ENCODE measurements around the gene SERTAD4. TPM values are rescaled to one million over a fixed set of nuclear protein-coding genes. Genes with fewer than 3 reads are reported as not detected.

SERTAD4 gene
- total and polyA plus RNA-seq, 2 donors, result 1.4 to 6.9 TPM

DNA sequence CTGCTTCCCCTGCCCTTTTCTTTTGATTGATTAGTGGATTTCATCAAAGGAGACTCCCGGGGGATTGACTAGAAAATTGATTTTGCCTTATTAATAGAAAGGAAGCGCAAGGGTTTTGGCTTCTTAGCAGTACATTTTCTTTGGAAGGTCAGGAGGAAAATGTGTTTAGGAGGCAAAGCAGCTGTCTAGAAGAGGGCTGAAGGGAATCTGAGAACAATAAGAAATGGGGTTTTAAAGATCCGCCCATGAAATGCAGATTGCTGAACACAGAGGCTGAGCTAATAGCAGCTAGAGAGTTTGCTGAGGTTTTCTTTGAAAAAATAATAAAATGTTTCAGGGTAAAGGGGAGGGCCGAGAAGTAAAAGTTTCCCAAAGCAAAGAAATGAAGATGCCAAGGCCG, 4.9 kb downstream of the SERTAD4 start:
- Histone ChIP-seq H3K4me3 (ENCODE audit: low read depth, low read length) (no peak overlapping the region), H3K4me1 (ENCODE audit: insufficient read depth) (no peaks in the 10 kb centered on the region), H3K36me3 (ENCODE audit: insufficient read depth) (no peaks in the 10 kb centered on the region), H3K27ac (ENCODE audit: low read depth) (no peak overlapping the region)
- no peak for DNase-seq (ENCODE audit: extremely low spot score)
- 46% methylated on average over 5 of the region's 5 CpGs for WGBS

DNA sequence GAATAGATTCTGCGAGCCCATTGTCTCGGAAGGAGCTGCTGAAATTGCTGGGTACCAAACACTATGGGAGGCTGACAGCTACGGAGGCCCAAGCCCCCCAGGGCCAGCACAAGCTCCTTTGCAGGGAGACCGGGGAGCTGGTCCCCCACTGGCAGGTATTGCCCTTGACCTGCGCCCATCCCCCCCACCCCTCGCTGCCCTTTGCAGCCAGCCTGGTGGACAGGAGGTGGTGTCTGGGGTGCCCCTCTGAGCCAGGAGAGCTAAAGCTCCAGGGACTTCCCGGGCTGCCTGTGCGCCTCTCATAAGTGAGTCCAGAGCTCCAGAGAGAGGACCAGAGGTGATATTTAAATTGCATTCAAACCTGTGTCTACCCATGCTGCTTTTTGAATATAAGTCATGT, 5.4 kb downstream of the SERTAD4 start:
- 80% methylated on average over 8 of the region's 8 CpGs for WGBS
- Histone ChIP-seq H3K4me3 (ENCODE audit: low read depth, low read length) (no peak overlapping the region), H3K4me1 (ENCODE audit: insufficient read depth) (no peaks in the 10 kb centered on the region), H3K36me3 (ENCODE audit: insufficient read depth) (no peaks in the 10 kb centered on the region), H3K27ac (ENCODE audit: low read depth) (no peak overlapping the region)
- DNase-seq (ENCODE audit: extremely low spot score), result no peak

DNA sequence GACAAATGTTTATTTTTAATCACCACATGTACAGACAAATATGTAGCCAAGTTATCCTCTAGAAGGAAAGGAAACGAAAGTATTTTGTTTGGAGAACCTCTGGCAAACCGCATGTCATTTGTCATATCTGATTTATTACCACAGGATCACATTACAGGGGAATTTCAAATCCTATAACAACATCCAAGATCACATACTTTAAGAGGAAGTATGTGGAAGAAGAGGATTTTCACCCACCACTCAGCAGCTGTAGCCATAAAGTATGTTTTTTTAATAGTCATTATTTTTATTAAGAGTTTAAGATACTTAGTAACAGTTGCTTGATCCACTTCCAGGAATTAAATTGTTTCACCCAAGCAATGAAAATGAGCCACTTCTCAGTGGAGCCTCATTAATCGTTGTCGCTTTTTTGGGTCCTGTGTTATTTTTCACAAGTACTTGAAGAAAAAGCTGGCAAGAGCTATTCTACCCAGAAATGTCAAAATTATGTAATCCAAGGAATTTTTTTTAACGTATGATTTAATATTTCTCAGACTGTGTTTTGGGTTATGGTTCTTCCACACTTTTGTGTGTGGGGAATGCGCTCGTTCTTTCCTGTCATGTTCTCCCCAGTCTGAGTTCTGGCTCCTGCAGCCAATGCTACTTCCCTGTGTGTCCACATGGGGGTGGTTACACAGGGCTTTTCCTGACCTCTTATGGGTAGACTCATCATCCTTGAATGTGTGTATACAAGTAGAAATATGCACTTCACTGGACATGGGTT, 6.9 kb downstream of the SERTAD4 start:
- Histone ChIP-seq H3K4me3 (ENCODE audit: low read depth, low read length) (no peak overlapping the region), H3K27ac (ENCODE audit: low read depth) (no peak overlapping the region), H3K36me3 (ENCODE audit: insufficient read depth) (no peaks in the 10 kb centered on the region), H3K4me1 (ENCODE audit: insufficient read depth) (no peaks in the 10 kb centered on the region)
- DNase-seq (ENCODE audit: extremely low spot score), result no peak
- 46% methylated on average over 7 of the region's 7 CpGs for WGBS

DNA sequence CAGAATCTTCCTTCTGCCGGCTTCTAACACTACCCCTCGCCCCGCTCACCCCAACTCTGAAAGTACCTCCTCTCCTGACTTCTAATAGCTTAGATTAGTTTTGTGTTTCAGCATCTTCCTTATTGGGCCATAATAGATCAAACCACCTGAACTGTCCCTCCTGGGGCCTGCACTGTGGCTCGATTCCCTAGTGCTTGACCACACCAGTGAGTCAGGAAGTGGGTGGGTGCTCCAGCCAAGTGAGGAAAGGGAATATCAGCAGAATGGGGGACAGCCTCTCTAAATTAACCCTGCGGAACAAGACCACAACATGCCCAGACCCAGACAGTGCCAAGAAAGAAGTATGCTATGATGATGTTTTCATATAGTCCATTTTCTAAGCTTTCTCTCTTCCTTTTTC, 8.5 kb downstream of the SERTAD4 start:
- no peak overlapping the region for H3K27ac ChIP-seq (ENCODE audit: low read depth)
- 92% methylated on average over 5 of the region's 5 CpGs for WGBS
- no peaks in the 10 kb centered on the region for H3K36me3 ChIP-seq (ENCODE audit: insufficient read depth)
- H3K4me1 ChIP-seq (ENCODE audit: insufficient read depth), result no peaks in the 10 kb centered on the region
- no peak overlapping the region for H3K4me3 ChIP-seq (ENCODE audit: low read depth, low read length)
- DNase-seq (ENCODE audit: extremely low spot score), result no peak

DNA sequence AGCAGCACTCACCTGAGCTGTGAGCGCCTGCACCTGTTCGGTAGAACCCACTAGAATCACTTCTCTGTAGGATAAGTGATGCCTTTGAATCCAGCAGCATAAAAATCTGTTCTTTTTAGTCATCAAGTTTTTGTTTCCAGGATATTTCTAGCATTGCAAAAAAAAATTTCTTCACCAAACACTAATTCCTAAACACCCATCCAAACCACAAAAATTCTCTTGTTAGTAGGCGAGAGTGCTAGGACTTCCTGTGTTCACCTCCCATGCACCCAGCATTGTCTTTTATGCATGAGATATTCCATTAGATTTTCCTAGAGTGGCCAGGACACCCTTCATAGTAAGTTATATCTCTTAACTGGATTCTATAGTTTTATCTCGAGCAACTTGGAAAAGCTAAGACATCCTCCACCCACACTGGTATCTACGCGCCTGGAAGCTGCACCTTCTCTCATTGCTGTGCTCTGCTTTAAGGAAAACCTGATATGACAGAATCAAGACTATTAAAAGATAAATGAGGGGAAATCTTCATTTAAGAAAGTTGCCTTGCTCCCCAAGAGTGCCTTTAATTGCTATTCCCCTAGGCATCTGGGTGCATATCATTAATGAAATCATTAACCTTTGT, 12.3 kb downstream of the SERTAD4 start:
- Histone ChIP-seq H3K4me3 (ENCODE audit: low read depth, low read length) (no peak overlapping the region), H3K4me1 (ENCODE audit: insufficient read depth) (no peaks in the 10 kb centered on the region), H3K27ac (ENCODE audit: low read depth) (no peak overlapping the region), H3K36me3 (ENCODE audit: insufficient read depth) (no peaks in the 10 kb centered on the region)
- 90% methylated on average over 6 of the region's 6 CpGs for WGBS
- DNase-seq (ENCODE audit: extremely low spot score), result no peak

DNA sequence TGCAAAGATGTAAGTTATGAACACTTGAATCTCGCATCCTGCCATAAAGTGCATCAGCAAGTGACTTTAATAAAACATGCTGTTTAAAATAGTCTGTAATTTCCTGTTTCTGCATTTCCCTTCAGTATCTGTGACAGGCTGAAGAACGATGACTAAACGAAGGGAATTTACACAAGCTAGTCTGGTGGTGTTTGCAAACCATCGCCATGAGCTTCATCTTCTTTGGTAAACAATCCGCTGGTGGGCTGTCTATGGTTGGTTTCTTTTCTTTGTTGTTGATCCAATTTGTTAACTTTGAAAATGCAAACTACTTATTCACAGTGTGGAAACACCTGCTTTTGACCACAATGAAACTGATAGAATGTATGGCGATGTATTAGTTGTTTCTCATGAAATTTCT, 13.9 kb downstream of the SERTAD4 start:
- DNase-seq (ENCODE audit: extremely low spot score), result no peak
- Histone ChIP-seq H3K27ac (ENCODE audit: low read depth) (no peak overlapping the region), H3K4me1 (ENCODE audit: insufficient read depth) (no peaks in the 10 kb centered on the region), H3K36me3 (ENCODE audit: insufficient read depth) (no peaks in the 10 kb centered on the region), H3K4me3 (ENCODE audit: low read depth, low read length) (no peak overlapping the region)
- WGBS, result 48% methylated on average over 6 of the region's 6 CpGs

DNA sequence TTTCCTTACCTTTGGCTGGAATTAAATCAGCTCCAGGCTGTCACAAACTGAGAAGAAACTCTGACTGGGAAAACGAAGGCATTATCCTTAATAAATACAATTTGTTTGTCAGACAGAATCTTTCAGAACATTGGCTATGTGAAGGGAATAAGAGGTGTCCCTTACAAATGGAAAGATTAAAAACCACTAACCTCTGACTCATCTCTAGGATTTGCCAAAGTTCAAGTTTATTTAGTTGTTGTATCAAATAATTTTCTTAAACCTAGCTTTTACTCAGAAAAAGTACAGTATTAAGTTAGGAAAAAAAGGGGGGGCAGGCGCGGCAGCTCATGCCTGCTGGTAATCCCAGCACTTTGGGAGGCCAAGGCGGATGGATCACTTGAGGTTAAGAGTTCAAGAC, 15.7 kb downstream of the SERTAD4 start:
- H3K27ac ChIP-seq (ENCODE audit: low read depth), result no peak overlapping the region
- 81% methylated on average over 4 of the region's 4 CpGs for WGBS
- H3K4me3 ChIP-seq (ENCODE audit: low read depth, low read length), result no peak overlapping the region
- DNase-seq (ENCODE audit: extremely low spot score), result no peak
- no peaks in the 10 kb centered on the region for H3K4me1 ChIP-seq (ENCODE audit: insufficient read depth)
- no peaks in the 10 kb centered on the region for H3K36me3 ChIP-seq (ENCODE audit: insufficient read depth)

DNA sequence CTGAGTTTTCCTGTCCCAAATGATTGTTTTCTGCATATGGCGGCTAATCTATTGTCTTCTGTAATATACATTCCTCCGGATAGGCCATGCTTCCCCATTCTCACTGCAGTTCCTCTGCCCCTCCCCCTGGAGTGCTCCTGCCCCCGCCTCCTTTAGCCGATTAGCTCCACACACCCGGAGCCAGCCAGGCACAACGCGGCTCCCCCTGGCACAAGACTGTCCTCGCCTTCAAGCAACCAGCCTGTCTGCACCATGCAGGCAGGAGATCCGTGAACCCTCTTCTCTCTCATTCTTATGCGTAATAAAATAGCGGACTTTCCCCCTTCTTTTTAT, 18.0 kb downstream of the SERTAD4 start:
- H3K36me3 ChIP-seq (ENCODE audit: insufficient read depth), result no peaks in the 10 kb centered on the region
- no peak overlapping the region for H3K27ac ChIP-seq (ENCODE audit: low read depth)
- DNase-seq (ENCODE audit: extremely low spot score), result no peak
- H3K4me1 ChIP-seq (ENCODE audit: insufficient read depth), result no peaks in the 10 kb centered on the region
- H3K4me3 ChIP-seq (ENCODE audit: low read depth, low read length), result no peak overlapping the region
- 30% methylated on average over 11 of the region's 11 CpGs for WGBS

DNA sequence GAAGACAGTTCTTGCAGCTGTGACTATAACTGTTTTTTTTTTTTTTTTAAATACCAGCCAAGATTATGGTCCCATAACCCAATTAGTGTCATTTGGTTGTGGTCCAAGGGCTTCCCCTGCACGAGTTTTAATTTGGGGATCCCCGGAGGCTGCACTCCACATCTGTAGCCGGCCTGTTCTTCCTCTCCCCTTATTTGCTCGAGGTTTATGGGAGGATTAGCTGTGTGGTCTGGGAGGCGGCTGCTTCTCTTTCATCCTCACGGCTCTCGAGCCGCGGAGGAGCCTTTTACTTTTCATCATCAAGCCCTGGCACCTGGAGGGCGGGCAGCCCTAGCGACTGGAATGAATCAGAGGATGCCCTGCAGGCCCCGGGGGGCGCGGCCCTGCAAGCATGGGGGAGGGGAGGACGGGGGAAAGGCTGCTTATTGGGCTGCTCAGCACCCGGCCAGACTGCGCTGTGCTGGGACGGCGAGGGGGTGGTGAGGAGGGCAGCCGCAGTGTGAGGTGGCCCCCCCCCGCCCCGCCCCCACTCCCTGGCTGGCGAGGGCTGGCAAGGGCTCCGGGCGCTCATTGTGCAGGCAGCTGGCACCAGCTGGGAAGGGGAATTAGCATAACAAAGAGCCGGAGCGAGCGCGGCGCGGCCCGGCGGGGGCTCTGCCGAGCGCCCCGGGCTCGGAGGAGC, 18.5 kb downstream of the SERTAD4 start:
- WGBS, result 1% methylated on average over 37 of the region's 37 CpGs
- H3K4me3 ChIP-seq (ENCODE audit: low read depth, low read length), result peak overlapping the region; percentile 40
- H3K36me3 ChIP-seq (ENCODE audit: insufficient read depth), result no peaks in the 10 kb centered on the region
- H3K4me1 ChIP-seq (ENCODE audit: insufficient read depth), result no peaks in the 10 kb centered on the region
- H3K27ac ChIP-seq (ENCODE audit: low read depth), result no peak overlapping the region
- DNase-seq (ENCODE audit: extremely low spot score), result no peak

DNA sequence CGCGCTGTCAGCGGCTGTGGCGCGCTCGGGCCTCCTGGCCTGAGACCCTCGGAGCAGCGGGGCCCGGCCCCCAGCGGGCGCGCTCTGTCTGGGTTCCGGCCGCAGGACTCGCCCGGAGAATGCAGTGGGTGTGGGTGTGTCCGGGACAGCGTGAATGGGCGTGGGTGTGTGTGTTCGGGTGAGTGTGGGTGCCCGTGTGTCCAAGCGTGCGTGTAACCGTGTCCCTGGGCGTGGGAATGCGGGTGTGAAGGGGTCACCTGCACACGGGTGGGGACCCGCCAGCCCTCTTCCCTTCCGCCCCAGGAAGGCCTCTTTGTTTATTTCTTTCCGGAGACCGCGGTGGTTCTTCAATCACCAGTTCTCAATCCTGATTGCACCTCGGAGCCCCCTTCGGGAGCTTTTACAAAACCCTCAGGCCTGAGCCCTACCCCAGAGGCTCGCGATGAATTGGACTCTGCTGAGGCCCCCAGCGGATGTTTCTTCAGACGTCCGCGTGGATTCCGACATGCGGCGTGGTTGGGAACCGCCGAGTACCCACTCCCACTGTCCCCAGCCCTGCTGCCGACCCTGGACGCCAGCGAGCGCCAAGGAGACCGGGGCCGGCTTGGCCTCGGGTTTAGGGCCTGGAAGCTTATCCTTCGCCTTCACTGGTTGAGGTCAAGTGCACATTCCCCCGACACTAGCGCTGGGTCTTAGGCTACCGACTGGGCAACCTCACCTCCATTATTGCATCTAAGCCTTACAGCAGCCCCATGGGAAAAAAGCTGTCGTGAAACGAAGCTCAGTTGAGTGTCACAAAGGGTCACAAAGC, 19.3 kb downstream of the SERTAD4 start:
- Histone ChIP-seq H3K27ac (ENCODE audit: low read depth) (no peak overlapping the region), H3K4me1 (ENCODE audit: insufficient read depth) (no peaks in the 10 kb centered on the region), H3K4me3 (ENCODE audit: low read depth, low read length) (peak overlapping the region; percentile 40), H3K36me3 (ENCODE audit: insufficient read depth) (no peaks in the 10 kb centered on the region)
- DNase-seq (ENCODE audit: extremely low spot score), result no peak
- WGBS, result 29% methylated on average over 58 of the region's 58 CpGs

DNA sequence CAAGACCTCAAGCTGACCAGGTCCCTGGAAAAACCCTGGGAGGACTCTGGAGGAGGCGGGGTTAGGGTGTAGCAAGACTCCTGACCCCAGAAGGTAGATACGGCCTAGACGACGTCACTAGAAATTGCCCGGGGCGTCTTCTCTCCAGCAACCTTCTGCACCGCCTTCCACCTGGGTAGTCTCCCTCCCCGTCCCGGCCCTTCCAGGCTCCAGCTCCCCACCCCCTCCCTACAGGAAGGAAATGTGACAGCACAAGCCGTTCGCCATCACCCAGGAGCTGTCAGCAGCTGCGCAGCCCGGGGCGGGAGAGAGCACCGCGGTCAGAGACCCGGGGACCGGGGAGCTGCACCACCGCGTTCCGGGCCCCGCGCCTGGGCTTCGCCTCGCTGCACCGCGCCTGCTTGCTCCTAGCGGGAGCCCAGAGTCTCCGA, 20.0 kb downstream of the SERTAD4 start:
- WGBS, result 48% methylated on average over 29 of the region's 29 CpGs
- DNase-seq (ENCODE audit: extremely low spot score), result no peak
- Histone ChIP-seq H3K4me3 (ENCODE audit: low read depth, low read length) (no peak overlapping the region), H3K36me3 (ENCODE audit: insufficient read depth) (no peaks in the 10 kb centered on the region), H3K4me1 (ENCODE audit: insufficient read depth) (no peaks in the 10 kb centered on the region), H3K27ac (ENCODE audit: low read depth) (no peak overlapping the region)

DNA sequence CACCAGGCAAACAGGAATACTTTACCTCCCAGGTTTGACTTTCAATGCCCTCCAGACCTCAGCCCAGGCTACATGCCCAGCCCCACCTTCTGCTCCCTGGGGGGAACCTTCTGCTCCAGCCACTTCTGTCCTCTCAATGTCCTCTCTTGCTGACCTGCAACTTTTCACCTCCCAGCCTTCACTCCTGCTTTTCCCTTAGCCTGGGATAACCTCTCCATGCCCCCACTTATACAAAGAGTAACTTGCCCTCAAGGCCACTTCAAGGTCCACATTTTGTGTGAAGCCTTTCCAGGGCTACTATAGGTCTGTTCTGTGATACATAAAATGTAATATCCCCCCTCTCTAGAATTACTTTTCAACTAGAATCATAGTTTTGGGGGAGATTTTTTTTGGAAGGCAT, 21.7 kb downstream of the SERTAD4 start:
- Histone ChIP-seq H3K4me3 (ENCODE audit: low read depth, low read length) (no peak overlapping the region), H3K4me1 (ENCODE audit: insufficient read depth) (no peaks in the 10 kb centered on the region), H3K27ac (ENCODE audit: low read depth) (no peak overlapping the region), H3K36me3 (ENCODE audit: insufficient read depth) (no peaks in the 10 kb centered on the region)
- no peak for DNase-seq (ENCODE audit: extremely low spot score)

DNA sequence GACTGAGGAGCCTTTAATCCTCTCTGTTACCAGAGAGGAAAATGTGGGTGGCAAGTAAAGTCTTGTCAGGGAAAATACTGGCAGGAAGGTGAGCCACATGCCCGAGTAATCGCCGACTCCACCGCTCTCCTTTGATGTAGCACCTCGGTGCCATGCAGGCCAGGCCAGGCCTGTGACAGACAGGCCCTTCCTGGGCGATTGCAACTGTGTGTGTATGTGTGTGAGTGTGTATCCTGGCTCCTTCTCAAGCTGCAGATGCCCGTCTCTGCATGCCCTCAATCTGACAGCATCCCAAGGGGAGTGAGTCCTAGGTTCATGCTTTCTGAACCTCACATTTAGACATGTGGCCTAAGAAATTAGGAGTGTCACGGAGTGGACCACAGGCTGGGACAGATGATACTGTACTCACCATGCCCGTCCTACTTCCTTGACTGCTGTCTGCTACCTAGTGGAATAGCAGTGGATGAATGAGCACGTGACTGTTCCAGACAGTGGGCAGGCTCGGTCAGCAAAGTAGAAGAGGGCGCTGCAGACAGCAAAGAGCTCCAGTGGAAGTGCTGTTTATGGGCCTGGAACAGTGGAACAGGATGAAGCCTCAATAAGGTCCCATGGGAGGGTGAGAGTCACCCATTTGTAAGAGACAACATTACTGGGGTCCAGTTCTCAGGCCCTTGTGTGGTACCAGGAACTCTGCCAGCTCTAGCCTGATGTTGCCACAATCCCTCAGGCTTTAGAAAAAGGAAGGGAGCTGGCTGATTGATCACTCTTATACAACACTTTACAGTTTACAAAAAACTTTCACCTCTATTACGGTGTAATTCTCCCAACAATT, 25.3 kb downstream of the SERTAD4 start:
- no peak overlapping the region for H3K27ac ChIP-seq (ENCODE audit: low read depth)

More for the DNA sequence above, 25.3 kb downstream of the SERTAD4 start:
- Histone ChIP-seq H3K36me3 (ENCODE audit: insufficient read depth) (no peaks in the 10 kb centered on the region), H3K4me1 (ENCODE audit: insufficient read depth) (no peaks in the 10 kb centered on the region), H3K4me3 (ENCODE audit: low read depth, low read length) (no peak overlapping the region)
- DNase-seq (ENCODE audit: extremely low spot score), result no peak
- 86% methylated on average over 13 of the region's 13 CpGs for WGBS
